Fibroblast of skin of abdomen (primary cell): ENCODE measurements around the gene SEC22C.
"Not testable (repeated sequence)": the region's sequence is repeated elsewhere in the genome, so short reads cannot be mapped to it uniquely, and the experiment has no call there.

Experiments
- DNase-seq: peaks from one replicate; pipeline ENCODE4 v3.0.0-alpha.2; 2013

The SEC22C gene

GRCh38 chr3:42579346-42579745 is 2.4 kb downstream of the SEC22C start:
- not testable (repeated sequence) for DNase-seq

- DNase-seq: no peak
Observed at GRCh38 chr3:42578054-42578453, 3.7 kb downstream of the SEC22C start.

GRCh38 chr3:42575137-42575741 is 6.5 kb downstream of the SEC22C start:
- no peak for DNase-seq

DNA sequence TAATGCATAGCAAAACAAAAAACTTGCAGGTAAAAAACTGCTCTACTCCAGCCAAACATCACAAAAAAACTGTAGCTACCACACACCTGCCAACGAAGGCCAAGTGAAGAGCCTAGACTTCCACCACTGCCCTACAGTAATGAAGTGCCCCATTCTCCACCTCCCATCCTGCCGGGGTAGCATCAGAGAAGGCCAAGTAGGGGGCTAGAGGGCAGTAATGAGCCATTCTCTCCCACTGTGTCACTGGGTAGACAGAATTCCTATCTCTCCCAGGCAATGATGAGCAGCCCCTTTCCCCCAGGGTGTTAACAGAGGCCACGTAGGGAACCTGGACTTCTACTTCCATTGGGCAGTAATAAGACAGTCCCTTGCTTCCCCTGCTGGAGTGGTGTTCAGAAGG is 9.5 kb downstream of the SEC22C start:
- peak; percentile 10 for DNase-seq

DNA sequence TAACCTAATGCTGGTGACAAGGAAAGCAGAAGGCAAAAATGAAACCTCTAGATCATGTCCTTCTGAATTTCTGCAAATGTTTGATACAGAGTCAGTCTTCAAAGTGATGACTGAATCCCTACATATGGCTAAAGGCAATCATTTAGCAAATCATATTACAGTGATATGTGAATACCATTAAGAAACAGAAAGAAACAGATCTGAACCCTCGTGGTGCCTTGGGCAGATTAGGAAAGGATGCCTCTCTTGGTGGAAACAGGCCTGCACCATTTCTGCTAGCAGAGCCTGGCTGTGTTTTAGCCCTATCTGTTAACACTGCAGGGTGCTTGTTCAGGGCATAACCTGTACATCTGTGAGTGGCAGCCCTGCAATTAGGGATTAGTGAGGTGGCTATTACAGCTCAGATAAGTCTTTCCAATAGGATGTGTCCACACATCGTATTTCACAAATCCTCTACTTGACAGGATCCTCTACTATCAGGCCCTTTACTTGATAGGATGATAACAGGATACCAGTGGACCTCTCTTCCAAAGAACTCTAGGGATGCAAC is 12.1 kb downstream of the SEC22C start:
- DNase-seq: no peak

- DNase-seq: no peak
Observed at GRCh38 chr3:42562047-42562907, 19.5 kb downstream of the SEC22C start.

DNA sequence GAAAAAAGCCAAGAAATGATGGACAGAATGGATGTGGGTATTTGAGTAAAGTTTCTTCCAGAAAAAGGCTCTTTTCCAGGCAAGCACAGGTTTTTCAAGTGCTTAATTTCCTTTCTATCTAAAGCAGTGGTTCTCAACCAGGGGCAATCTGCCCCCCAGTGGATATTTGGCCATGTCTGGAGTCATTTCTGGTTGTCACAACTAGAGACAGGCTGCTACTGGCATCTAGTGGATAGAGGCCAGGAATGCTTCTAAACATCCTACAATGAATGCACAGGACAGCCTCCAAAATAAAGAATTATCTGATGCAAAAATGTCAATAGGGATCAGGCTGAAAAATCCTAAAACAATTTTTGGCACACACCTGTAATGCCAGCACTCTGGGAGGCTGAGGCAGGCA is 23.9 kb downstream of the SEC22C start:
- no peak for DNase-seq

DNA sequence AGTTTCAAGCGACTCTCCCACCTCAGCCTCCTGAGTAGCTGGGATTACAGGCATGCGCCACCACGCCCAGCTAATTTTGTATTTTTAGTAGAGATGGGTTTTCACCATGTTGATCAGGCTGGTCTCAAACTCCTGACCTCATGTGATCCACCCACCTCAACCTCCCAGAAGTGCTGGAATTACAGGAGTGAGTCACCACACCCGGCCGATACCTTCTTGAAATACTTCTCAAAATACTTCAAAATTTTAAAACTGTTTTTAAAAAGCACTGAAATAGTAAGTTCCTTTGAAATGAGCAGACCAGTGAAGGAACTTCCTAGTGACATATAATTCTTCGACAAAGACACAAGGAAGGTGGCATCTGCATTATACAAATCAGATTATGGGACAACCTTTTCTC is 24.9 kb downstream of the SEC22C start:
- not testable (repeated sequence) for DNase-seq

DNA sequence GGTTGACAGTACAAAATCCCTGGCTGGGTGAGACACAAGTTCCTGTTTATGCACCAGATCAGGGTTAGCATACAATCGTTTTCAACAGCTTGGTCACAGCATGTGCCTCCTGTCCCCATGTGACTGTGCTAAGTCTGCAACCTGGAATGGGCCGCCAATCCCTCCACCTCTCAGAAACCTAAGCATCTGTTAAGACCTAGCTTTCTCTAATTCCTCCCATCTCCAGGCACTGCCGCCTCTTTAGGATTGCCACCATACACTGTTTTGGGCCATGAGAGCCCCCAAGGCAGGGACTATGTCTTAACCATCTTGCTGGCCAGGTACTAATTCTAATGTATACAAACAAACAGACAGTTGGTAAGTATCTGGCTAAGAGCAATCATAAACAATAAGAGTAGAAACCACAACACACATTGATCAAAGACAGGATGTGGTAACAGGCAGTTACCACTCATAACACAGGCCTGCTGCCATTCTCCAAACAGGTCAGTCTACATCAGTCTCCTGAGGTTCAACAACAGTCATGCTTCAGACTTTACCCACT is 25.6 kb downstream of the SEC22C start:
- no peak for DNase-seq

GRCh38 chr3:42552830-42553229 is 28.9 kb downstream of the SEC22C start:
- DNase-seq: no peak

DNA sequence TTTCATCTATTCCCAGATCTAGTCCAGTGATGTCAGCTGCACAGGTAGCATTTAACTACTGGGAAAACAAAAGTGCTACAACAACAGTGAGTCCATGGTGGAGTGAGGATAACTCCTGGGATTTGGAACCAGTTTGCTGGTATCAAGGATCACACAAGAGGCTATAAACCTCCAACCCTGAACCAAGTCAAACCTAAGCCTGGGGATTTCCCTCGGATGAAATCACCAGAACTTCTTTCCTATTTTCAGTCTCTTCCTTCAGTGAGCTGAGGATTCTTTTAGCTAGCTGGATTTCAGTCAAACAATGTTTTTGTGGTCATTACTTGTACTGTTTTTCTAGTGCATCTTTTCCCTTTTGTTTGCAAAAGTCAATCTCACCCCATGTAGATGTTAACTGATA is 31.5 kb downstream of the SEC22C start:
- no peak for DNase-seq

DNA sequence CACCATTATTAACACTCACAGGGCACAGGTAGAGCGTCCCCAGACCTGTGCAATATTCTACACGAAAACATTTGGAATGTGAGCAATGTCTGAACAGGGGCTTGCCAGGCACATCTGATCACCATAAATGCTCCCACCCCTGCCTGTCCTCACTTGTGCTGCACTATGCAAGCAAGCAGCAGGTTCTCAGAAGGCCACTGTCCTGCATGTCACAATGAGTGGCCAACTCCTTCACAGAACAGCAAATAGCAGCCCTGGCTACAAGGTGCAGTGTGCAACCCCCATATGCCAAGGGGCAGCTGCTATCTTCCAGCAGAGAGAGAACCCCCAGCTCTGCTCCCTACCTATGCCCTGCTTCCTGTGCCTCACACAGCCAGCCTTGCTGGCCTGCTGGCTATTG is 32.6 kb downstream of the SEC22C start:
- no peak for DNase-seq

DNA sequence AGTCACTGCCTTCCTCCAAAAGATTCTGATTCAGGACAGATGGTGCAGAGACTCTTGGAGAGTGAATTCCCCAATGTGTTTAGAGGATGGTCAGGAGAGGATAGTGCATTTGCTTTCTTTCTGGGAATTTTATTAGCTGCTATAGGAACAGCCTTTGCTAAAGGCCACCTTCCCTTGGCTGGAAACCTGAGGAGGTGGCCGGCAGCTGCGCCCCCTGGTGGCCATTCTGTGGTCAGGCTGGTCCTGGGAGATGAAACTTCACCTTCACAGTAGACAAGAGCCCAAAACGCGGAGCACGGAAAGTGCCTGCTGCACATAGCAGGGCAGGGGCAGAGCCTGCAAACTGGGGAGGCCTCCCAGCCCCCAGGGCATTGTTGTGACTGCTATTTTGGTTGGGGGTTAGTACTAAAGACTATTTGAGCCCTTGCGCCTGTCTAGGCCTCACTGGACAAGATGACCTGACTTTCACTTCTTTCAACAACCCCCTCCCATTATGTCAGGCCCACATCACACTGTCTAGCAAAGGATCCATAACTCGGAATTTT is 34.3 kb downstream of the SEC22C start:
- DNase-seq: peak; percentile 44

DNA sequence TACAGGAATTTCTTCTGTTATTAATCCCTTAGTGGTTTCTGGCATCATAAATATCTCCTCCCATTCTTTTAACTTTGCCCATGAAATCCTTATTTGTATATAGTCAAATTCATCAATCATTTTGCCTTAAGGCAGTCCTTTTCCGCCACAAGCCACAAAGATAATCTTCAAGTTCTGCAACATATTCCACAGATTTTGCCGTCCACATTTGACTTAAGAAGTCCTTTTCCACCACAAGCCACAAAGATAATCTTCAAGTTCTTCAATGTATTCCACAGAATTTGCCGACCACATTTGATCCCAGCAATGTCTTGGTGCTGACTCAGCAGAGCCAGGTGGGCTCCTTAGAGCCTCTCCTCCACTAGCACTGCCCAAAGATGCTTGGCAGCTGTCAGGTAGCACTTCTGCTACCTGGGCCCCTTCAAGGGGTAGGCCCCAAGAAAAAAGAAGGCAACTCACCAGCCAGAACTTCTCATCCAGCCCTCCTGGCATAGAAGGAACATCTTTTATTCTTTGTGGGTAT is 35.0 kb downstream of the SEC22C start:
- DNase-seq: peak; percentile 41

DNA sequence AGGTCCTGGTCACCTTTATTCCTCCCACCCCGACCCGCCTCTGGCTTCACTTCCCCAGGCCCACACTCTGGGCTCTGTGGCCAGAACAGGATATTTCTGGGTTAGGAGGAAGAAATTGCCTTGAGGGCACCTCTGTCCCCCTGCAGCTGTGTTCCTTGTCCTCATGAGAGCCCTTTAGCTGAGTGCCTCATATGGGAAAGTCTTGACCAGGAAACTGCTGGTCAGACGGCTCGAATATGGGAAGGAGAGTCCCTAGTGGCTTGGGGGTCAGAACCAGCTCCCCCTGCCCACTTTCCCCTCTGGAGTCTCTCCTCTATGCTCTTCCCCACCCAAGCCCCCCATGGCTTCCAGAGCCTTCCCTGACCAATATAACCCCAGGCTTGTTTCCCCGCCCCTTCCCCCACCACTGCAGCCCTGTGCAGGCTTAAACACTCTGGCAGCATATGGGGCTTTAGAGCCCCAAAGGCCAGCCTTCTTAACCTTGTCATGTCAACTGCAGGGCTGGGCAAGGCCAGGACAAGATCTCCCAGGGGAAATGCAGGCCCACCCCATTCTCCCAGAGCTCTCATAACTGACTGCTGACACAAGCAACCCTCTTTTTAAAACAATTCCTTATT is 36.4 kb downstream of the SEC22C start:
- DNase-seq: no peak

- DNase-seq: no peak
Observed at GRCh38 chr3:42544492-42545283, 37.1 kb downstream of the SEC22C start.

- DNase-seq: no peak
Observed at GRCh38 chr3:42541079-42541478, 40.7 kb downstream of the SEC22C start.

- DNase-seq: peak; percentile 3
Observed at GRCh38 chr3:42539871-42540714, 41.7 kb downstream of the SEC22C start.

DNA sequence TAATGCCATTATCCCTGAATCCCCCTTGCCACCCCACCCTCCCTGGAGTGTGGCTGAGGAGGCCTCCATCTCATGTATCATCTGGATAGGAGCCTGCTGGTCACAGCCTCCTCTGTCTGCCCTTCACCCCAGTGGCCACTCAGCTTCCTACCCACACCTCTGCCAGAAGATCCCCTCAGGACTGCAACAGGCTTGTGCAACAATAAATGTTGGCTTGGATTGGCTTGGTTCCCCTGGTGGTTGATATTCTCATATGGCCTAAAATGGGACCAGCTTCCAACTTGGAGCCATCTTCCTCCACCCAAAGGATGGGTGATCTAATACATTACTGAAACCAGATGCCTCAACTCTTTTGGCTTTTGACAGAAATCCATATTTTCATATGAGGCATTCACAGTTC is 44.4 kb downstream of the SEC22C start:
- no peak for DNase-seq

DNA sequence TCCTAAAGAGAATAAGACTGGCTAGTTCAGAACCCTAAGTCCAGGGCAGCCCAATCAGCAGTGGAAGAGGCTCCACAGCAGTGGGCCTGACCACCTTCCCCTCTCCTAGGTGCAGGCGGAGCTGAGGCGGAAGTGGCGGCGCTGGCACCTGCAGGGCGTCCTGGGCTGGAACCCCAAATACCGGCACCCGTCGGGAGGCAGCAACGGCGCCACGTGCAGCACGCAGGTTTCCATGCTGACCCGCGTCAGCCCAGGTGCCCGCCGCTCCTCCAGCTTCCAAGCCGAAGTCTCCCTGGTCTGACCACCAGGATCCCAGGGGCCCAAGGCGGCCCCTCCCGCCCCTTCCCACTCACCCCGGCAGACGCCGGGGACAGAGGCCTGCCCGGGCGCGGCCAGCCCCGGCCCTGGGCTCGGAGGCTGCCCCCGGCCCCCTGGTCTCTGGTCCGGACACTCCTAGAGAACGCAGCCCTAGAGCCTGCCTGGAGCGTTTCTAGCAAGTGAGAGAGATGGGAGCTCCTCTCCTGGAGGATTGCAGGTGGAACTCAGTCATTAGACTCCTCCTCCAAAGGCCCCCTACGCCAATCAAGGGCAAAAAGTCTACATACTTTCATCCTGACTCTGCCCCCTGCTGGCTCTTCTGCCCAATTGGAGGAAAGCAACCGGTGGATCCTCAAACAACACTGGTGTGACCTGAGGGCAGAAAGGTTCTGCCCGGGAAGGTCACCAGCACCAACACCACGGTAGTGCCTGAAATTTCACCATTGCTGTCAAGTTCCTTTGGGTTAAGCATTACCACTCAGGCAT is 45.6 kb downstream of the SEC22C start:
- no peak for DNase-seq
